NCI-H2081 treated with DMSO at 0.1 percent for 48 hours (cell line): ENCODE measurements around the gene MYO10.
A peak's percentile ranks its signal among the peaks of the same experiment; 100 is the strongest.

ENCODE experiments used
- DNase-seq: peaks from one replicate; lab custom pipeline; 2025; lab: John Stamatoyannopoulos, UW

MYO10 gene

GRCh38 chr5:16709691-16710433, 226.2 kb downstream of the MYO10 start:
- DNase-seq, result no peak

- no peak for DNase-seq
These were observed 228.3 kb downstream of the MYO10 start for GRCh38 chr5:16707869-16708192.

GRCh38 chr5:16707168-16707868, 228.8 kb downstream of the MYO10 start:
- DNase-seq, result no peak

- DNase-seq, result no peak
These were observed 231.1 kb downstream of the MYO10 start for GRCh38 chr5:16704945-16705344.

GRCh38 chr5:16702964-16703363, 233.1 kb downstream of the MYO10 start:
- DNase-seq, result no peak

GRCh38 chr5:16701134-16702099, 234.7 kb downstream of the MYO10 start:
- no peak for DNase-seq

GRCh38 chr5:16700081-16700480, 236.0 kb downstream of the MYO10 start:
- DNase-seq, result no peak

GRCh38 chr5:16695779-16696178, 240.3 kb downstream of the MYO10 start:
- no peak for DNase-seq

- no peak for DNase-seq
These were observed 242.2 kb downstream of the MYO10 start for GRCh38 chr5:16693879-16694278.

GRCh38 chr5:16691731-16692130, 244.4 kb downstream of the MYO10 start:
- no peak for DNase-seq

- no peak for DNase-seq
These were observed 245.7 kb downstream of the MYO10 start for GRCh38 chr5:16690243-16690852.

GRCh38 chr5:16687898-16688297, 248.2 kb downstream of the MYO10 start:
- peak; percentile 70 for DNase-seq

GRCh38 chr5:16685069-16685468, 251.0 kb downstream of the MYO10 start:
- DNase-seq, result no peak

GRCh38 chr5:16681876-16682275, 254.2 kb downstream of the MYO10 start:
- DNase-seq, result no peak

- no peak for DNase-seq
These were observed 256.2 kb downstream of the MYO10 start for GRCh38 chr5:16679863-16680262.

GRCh38 chr5:16679190-16679589, 256.9 kb downstream of the MYO10 start:
- no peak for DNase-seq

GRCh38 chr5:16675806-16676205, 260.3 kb downstream of the MYO10 start:
- no peak for DNase-seq

GRCh38 chr5:16674750-16675149, 261.3 kb downstream of the MYO10 start:
- no peak for DNase-seq

GRCh38 chr5:16673241-16674201, 262.6 kb downstream of the MYO10 start:
- no peak for DNase-seq

GRCh38 chr5:16671208-16671607, 264.9 kb downstream of the MYO10 start:
- no peak for DNase-seq

- DNase-seq, result no peak
These were observed 266.3 kb downstream of the MYO10 start for GRCh38 chr5:16669776-16670175.
